ENCODE data around the gene TIMP3.

TIMP3 gene

DNA sequence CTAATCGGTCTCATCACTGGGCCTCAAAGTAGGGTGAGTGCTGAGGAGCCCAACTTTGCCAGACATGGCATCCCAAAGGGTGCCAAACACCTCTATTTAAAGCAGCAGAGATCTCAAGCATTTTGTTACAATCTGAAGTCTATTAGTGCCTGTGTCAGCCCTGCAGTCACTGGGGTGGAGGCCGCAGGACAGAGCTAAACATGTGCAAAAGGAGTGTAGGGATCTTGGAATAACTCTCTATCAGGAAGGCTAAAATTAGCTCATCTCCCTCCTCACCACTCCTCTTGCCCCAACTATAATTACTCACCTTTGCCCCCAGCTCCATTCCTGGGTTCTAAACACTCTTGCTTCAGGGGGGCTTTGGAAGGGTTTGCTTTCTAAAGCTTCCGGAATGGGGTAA, 87.5 kb downstream of the TIMP3 start:
- H3K27ac ChIP-seq (ENCODE audit: poor library complexity, severe bottlenecking) = no peak overlapping the region
- H3K4me1 ChIP-seq (ENCODE audit: insufficient read depth, poor library complexity, severe bottlenecking) = no peaks in the 10 kb centered on the region
- TF ChIP-seq, protein P1, sequence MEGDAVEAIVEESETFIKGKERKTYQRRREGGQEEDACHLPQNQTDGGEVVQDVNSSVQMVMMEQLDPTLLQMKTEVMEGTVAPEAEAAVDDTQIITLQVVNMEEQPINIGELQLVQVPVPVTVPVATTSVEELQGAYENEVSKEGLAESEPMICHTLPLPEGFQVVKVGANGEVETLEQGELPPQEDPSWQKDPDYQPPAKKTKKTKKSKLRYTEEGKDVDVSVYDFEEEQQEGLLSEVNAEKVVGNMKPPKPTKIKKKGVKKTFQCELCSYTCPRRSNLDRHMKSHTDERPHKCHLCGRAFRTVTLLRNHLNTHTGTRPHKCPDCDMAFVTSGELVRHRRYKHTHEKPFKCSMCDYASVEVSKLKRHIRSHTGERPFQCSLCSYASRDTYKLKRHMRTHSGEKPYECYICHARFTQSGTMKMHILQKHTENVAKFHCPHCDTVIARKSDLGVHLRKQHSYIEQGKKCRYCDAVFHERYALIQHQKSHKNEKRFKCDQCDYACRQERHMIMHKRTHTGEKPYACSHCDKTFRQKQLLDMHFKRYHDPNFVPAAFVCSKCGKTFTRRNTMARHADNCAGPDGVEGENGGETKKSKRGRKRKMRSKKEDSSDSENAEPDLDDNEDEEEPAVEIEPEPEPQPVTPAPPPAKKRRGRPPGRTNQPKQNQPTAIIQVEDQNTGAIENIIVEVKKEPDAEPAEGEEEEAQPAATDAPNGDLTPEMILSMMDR (IDR thresholded peaks at IDR 0.05; ENCODE audit: poor library complexity, severe bottlenecking) = no peak
- no peaks in the 10 kb centered on the region for H3K27me3 ChIP-seq (ENCODE audit: insufficient read depth, poor library complexity, severe bottlenecking)
- no peaks in the 10 kb centered on the region for H3K36me3 ChIP-seq (ENCODE audit: low read depth)
- H3K9me3 ChIP-seq (ENCODE audit: severe bottlenecking) = no peaks in the 10 kb centered on the region
- ATAC-seq (ENCODE audit: low read depth) (no peak), DNase-seq (ENCODE audit: low spot score) (no peak)
- H3K4me3 ChIP-seq (ENCODE audit: severe bottlenecking) = no peak overlapping the region

DNA sequence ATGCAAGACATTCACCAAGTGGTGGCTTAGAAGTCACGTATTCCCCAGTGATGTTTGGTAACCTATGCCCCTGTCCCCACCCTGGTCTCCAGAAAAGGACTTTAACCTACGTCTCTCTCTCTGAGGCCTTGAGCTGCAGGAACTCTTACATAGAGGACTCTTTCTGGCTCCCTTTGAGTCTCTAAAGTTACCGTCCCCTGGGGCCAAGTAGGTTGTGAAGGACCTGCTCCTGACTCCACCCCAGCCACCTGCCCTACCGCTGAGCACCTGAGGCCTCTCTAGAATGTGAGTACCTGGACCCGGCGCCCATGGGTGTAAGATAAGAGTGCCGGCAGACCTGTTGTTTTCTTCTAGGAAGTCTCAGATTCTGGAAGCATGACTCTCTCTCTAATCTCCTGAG, 95.4 kb downstream of the TIMP3 start:
- H3K27ac ChIP-seq (ENCODE audit: poor library complexity, severe bottlenecking) = no peak overlapping the region
- TF ChIP-seq, protein P1 (IDR thresholded peaks at IDR 0.05; ENCODE audit: poor library complexity, severe bottlenecking) = no peak
- H3K27me3 ChIP-seq (ENCODE audit: insufficient read depth, poor library complexity, severe bottlenecking) = no peaks in the 10 kb centered on the region
- H3K9me3 ChIP-seq (ENCODE audit: severe bottlenecking) = no peaks in the 10 kb centered on the region
- DNase-seq (ENCODE audit: low spot score) (no peak), ATAC-seq (ENCODE audit: low read depth) (no peak)
- no peak overlapping the region for H3K4me3 ChIP-seq (ENCODE audit: severe bottlenecking)
- H3K36me3 ChIP-seq (ENCODE audit: low read depth) = no peaks in the 10 kb centered on the region
- peaks cover 3% of the 10 kb centered on the region for H3K4me1 ChIP-seq (ENCODE audit: insufficient read depth, poor library complexity, severe bottlenecking)

GRCh38 chr22:32897400-32897799, 95.9 kb downstream of the TIMP3 start:
- TF ChIP-seq, protein P1 (IDR thresholded peaks at IDR 0.05; ENCODE audit: poor library complexity, severe bottlenecking) = no peak
- H3K4me3 ChIP-seq (ENCODE audit: severe bottlenecking) = no peak overlapping the region
- no peaks in the 10 kb centered on the region for H3K27me3 ChIP-seq (ENCODE audit: insufficient read depth, poor library complexity, severe bottlenecking)
- H3K9me3 ChIP-seq (ENCODE audit: severe bottlenecking) = no peaks in the 10 kb centered on the region
- peaks cover 3% of the 10 kb centered on the region for H3K4me1 ChIP-seq (ENCODE audit: insufficient read depth, poor library complexity, severe bottlenecking)
- DNase-seq (ENCODE audit: low spot score) = no peak
- H3K27ac ChIP-seq (ENCODE audit: poor library complexity, severe bottlenecking) = no peak overlapping the region
- ATAC-seq (ENCODE audit: low read depth) = peak; percentile 97
- H3K36me3 ChIP-seq (ENCODE audit: low read depth) = no peaks in the 10 kb centered on the region

DNA sequence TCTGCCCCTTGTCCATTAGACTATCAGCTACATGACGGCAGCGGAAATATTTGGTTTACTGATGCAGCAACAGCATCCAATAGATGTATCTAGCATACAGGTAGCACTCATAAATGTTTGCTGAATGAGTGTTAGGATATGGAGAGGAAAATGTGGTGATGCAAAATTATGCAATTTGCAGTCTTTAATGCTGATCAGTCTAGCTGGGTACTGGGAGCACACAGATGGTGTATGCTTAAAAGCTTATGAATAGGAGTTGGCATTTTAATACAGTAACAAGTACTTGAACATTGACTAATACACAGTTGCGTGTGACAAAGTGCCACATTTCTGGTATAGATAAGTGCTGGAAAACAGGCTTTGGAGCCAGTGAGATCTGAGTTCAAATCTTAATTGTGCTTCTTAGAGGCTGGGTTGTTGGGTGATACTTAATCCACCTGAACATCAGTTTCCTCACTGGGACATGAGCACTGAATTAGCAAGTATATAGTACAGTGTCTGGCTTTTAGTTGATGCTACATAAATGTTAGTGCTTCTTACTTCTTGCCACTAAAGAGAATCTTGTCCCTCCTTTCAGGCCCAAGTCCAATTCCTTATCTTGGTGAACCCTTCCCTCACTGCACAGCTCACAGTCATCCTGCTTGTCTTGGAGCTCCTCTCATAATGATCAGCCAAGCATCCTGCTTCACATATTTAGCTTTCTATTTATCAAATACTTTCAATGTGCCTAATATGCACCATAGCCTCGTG, 99.6 kb downstream of the TIMP3 start:
- no peak overlapping the region for H3K4me3 ChIP-seq (ENCODE audit: severe bottlenecking)
- H3K27ac ChIP-seq (ENCODE audit: poor library complexity, severe bottlenecking) = no peak overlapping the region
- TF ChIP-seq, protein P1 (IDR thresholded peaks at IDR 0.05; ENCODE audit: poor library complexity, severe bottlenecking) = no peak
- ATAC-seq (ENCODE audit: low read depth) = no peak
- H3K4me1 ChIP-seq (ENCODE audit: insufficient read depth, poor library complexity, severe bottlenecking) = peaks cover 3% of the 10 kb centered on the region
- no peaks in the 10 kb centered on the region for H3K27me3 ChIP-seq (ENCODE audit: insufficient read depth, poor library complexity, severe bottlenecking)
- H3K36me3 ChIP-seq (ENCODE audit: low read depth) = no peaks in the 10 kb centered on the region
- H3K9me3 ChIP-seq (ENCODE audit: severe bottlenecking) = no peaks in the 10 kb centered on the region
- DNase-seq (ENCODE audit: low spot score) = no peak

DNA sequence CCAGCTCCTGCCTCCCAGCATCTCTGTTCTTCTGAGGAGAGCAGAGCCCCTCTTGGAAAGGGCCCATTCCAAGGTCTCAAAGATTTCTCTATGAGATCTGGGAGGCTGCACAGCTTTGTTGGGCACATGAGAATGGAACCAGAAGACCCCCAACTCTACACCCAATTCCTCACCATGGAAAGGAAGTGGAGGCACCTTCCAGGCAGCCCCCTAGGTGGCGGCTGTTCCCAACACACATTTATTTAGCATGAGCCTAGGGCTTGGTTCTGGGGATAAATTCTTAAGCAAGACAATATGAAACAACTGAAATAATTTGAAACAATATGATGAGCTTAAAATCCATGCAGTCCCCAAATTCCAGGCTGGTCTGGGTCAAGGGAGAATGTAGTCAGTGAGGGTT, 100.4 kb downstream of the TIMP3 start:
- DNase-seq (ENCODE audit: low spot score) (no peak), ATAC-seq (ENCODE audit: low read depth) (no peak)
- TF ChIP-seq, protein P1 (IDR thresholded peaks at IDR 0.05; ENCODE audit: poor library complexity, severe bottlenecking) = peak; percentile 10
- H3K9me3 ChIP-seq (ENCODE audit: severe bottlenecking) = no peaks in the 10 kb centered on the region
- H3K36me3 ChIP-seq (ENCODE audit: low read depth) = no peaks in the 10 kb centered on the region
- no peak overlapping the region for H3K27ac ChIP-seq (ENCODE audit: poor library complexity, severe bottlenecking)
- no peaks in the 10 kb centered on the region for H3K27me3 ChIP-seq (ENCODE audit: insufficient read depth, poor library complexity, severe bottlenecking)
- peaks cover 3% of the 10 kb centered on the region for H3K4me1 ChIP-seq (ENCODE audit: insufficient read depth, poor library complexity, severe bottlenecking)
- H3K4me3 ChIP-seq (ENCODE audit: severe bottlenecking) = no peak overlapping the region

Measured in RWPE2 (cell line).